GM23338 (cell line): ENCODE measurements around the gene HCN3. TPM values are rescaled to one million over a fixed set of nuclear protein-coding genes. Genes with fewer than 3 reads are reported as not detected.

Source experiments
- ATAC-seq: fragments of 200-7000 bp; cut with Tn5 transposase; 3 replicates; pipeline ENCODE4 v1.9.1; 2020
- DNase-seq: peaks from one replicate; pipeline ENCODE4 v3.0.0-alpha.2; 2015; ENCODE audit warnings: low spot score
- H2AFZ ChIP-seq: fragments of 200-600 bp; sonication (generic); 2 replicates; pipeline ENCODE4 v1.8.0; 2016; ENCODE audit warnings: antibody characterized with exemption, mild to moderate bottlenecking, moderate library complexity
- H3F3A ChIP-seq: fragments of 200-600 bp; sonication (generic); replicated peaks from 2 replicates; pipeline ENCODE4 v1.8.0; 2017; ENCODE audit warnings: antibody characterized with exemption, mixed run types, low read depth
- H3K27ac ChIP-seq: fragments of 200-600 bp; sonication (generic); 2 replicates; pipeline ENCODE4 v1.6.1; 2016; ENCODE audit warnings: low read depth
- H3K27me3 ChIP-seq: fragments of 200-600 bp; sonication (generic); 2 replicates; pipeline ENCODE4 v1.8.0; 2016; ENCODE audit warnings: mild to moderate bottlenecking, mixed run types, moderate library complexity; ENCODE audit not compliant: insufficient read depth
- H3K36me3 ChIP-seq: fragments of 200-600 bp; sonication (generic); 2 replicates; pipeline ENCODE4 v1.8.0; 2016; ENCODE audit warnings: mild to moderate bottlenecking; ENCODE audit not compliant: insufficient read depth
- H3K4me1 ChIP-seq: fragments of 200-600 bp; sonication (generic); 2 replicates; pipeline ENCODE4 v1.8.0; 2016; ENCODE audit warnings: mild to moderate bottlenecking, moderate library complexity; ENCODE audit not compliant: insufficient read depth
- H3K4me2 ChIP-seq: fragments of 200-600 bp; sonication (generic); 2 replicates; pipeline ENCODE4 v1.7.1; 2017; ENCODE audit warnings: mixed run types
- H3K4me3 ChIP-seq: fragments of 200-600 bp; sonication (generic); 2 replicates; pipeline ENCODE4 v1.6.1; 2016; ENCODE audit warnings: mixed run types
- H3K79me2 ChIP-seq: fragments of 200-600 bp; sonication (generic); replicated peaks from 2 replicates; pipeline ENCODE4 v1.8.0; 2017; ENCODE audit warnings: mild to moderate bottlenecking; ENCODE audit not compliant: insufficient read depth
- H3K9me2 ChIP-seq: fragments of 200-600 bp; sonication (generic); 2 replicates; pipeline ENCODE4 v1.8.0; 2017; ENCODE audit not compliant: insufficient read depth
- H4K20me1 ChIP-seq: fragments of 200-600 bp; sonication (generic); replicated peaks from 2 replicates; pipeline ENCODE4 v1.8.0; 2017; ENCODE audit warnings: mild to moderate bottlenecking; ENCODE audit not compliant: insufficient read depth
- H3K27ac Mint-ChIP-seq: 2 replicates; pipeline ENCODE4 v1.8.0; 2020; ENCODE audit warnings: inconsistent platforms, mild to moderate bottlenecking, moderate library complexity, mixed read lengths
- H3K27me3 Mint-ChIP-seq: 3 replicates; pipeline ENCODE4 v1.8.0; 2022; ENCODE audit warnings: low read depth, mild to moderate bottlenecking, moderate library complexity, mixed read lengths, inconsistent platforms; ENCODE audit not compliant: insufficient read depth, poor library complexity
- H3K36me3 Mint-ChIP-seq: 3 replicates; pipeline ENCODE4 v1.8.0; 2021; ENCODE audit warnings: low read depth, mild to moderate bottlenecking, inconsistent platforms, moderate library complexity, mixed read lengths
- H3K4me1 Mint-ChIP-seq: 3 replicates; pipeline ENCODE4 v1.8.0; 2020; ENCODE audit warnings: mild to moderate bottlenecking, inconsistent platforms, mixed read lengths
- H3K4me3 Mint-ChIP-seq: 3 replicates; pipeline ENCODE4 v1.8.0; 2021; ENCODE audit warnings: moderate library complexity, mild to moderate bottlenecking, inconsistent platforms, mixed read lengths
- H3K9me3 Mint-ChIP-seq: 3 replicates; pipeline ENCODE4 v1.8.0; 2020; ENCODE audit warnings: moderate library complexity, mild to moderate bottlenecking, inconsistent platforms, mixed read lengths
- CREB1 ChIP-seq: fragments of 250-450 bp; sonication (Bioruptor Pico); IDR thresholded peaks from 2 replicates; pipeline ENCODE4 v1.5.0; 2020; ENCODE audit warnings: low read depth, mild to moderate bottlenecking, moderate library complexity
- EZH2 ChIP-seq: fragments of 200-600 bp; sonication (generic); IDR thresholded peaks from one replicate; pipeline ENCODE4 v1.8.0; 2017; ENCODE audit warnings: antibody characterized with exemption, mild to moderate bottlenecking, low read depth; ENCODE audit not compliant: unreplicated experiment
- EZH2phosphoT487 ChIP-seq: fragments of 200-600 bp; sonication (generic); IDR thresholded peaks from one replicate; pipeline ENCODE4 v1.8.1; 2018; ENCODE audit warnings: antibody characterized with exemption; ENCODE audit not compliant: unreplicated experiment
- NANOG ChIP-seq: IDR thresholded peaks from 2 replicates; pipeline ENCODE4 v1.6.1; 2016; ENCODE audit warnings: antibody characterized with exemption, borderline replicate concordance
- POLR2AphosphoS5 ChIP-seq: IDR thresholded peaks from 2 replicates; pipeline ENCODE4 v1.6.1; 2016; ENCODE audit warnings: antibody characterized with exemption, low read depth
- STAT1 ChIP-seq: IDR thresholded peaks from one replicate; pipeline ENCODE4 v1.6.1; 2016; ENCODE audit warnings: antibody characterized with exemption; ENCODE audit not compliant: unreplicated experiment
- ZNF331 ChIP-seq: fragments of 250-450 bp; sonication (Bioruptor Pico); IDR thresholded peaks from 2 replicates; pipeline ENCODE4 v1.5.0; 2020; ENCODE audit warnings: low read depth, mild to moderate bottlenecking, moderate library complexity
- ZNF462 ChIP-seq: fragments of 250-450 bp; sonication (Bioruptor Pico); IDR thresholded peaks from 2 replicates; pipeline ENCODE4 v1.5.0; 2020; ENCODE audit warnings: mild to moderate bottlenecking, moderate library complexity
- polyA plus RNA-seq: library from polyadenylated mRNA; unstranded; fragments of >200 nt; fragmentation: Nextera tagmentation; extraction: Ambion mirVana; gene quantifications from 2 replicates; pipeline ENCODE4 v1.2.1, GENCODE V29; 2016
- total RNA-seq: library from RNA; depleted of rRNA; stranded (reverse); fragments of >200 nt; shearing (Covaris generic); gene quantifications from 2 replicates; pipeline ENCODE4 v1.2.3, GENCODE V29; 2014

The HCN3 gene
- total and polyA plus RNA-seq, 2 experiments from 2014 or later = 3.4 to 4.9 TPM

- Mint-ChIP-seq H3K27me3 (peaks cover 16% of the 10 kb centered on the region), H3K9me3 (no peaks in the 10 kb centered on the region), H3K27ac (peak overlapping the region; percentile 57), H3K4me3 (peak overlapping the region; percentile 83), H3K36me3 (peaks cover 27% of the 10 kb centered on the region), H3K4me1 (peaks cover 26% of the 10 kb centered on the region)
- TF ChIP-seq NANOG (no peak), POLR2AphosphoS5 (no peak), ZNF331 (CRISPR knock-in tag) (no peak), STAT1 (no peak), EZH2phosphoT487 (no peak), ZNF462 (CRISPR knock-in tag) (no peak), CREB1 (CRISPR knock-in tag) (no peak), EZH2 (no peak)
- H3F3A ChIP-seq = peaks cover 14% of the 10 kb centered on the region
- peak overlapping the region; percentile 88 for H2AFZ ChIP-seq
- H3K4me3 ChIP-seq = peak overlapping the region; percentile 89
- peak overlapping the region; percentile 76; the same call in 1 of the 2 replicates for H3K27ac ChIP-seq
- H3K36me3 ChIP-seq = peaks cover 9% of the 10 kb centered on the region; the same call in 1 of the 2 replicates
- no peaks in the 10 kb centered on the region for H4K20me1 ChIP-seq
- H3K79me2 ChIP-seq = peaks cover 8% of the 10 kb centered on the region
- H3K27me3 ChIP-seq = no peaks in the 10 kb centered on the region
- H3K9me2 ChIP-seq = no peaks in the 10 kb centered on the region
- peaks cover 18% of the 10 kb centered on the region for H3K4me1 ChIP-seq
- DNase-seq (no peak), ATAC-seq (peak; percentile 2; the same call in 2 of the 3 replicates)
- H3K4me2 ChIP-seq = peak overlapping the region; percentile 98
These were observed 21.0 kb upstream of the HCN3 start for GRCh38 chr1:155256058-155256852.
